WTC11 (cell line): Measurements from ENCODE around the gene SLC48A1. TPM values are rescaled to one million over a fixed set of nuclear protein-coding genes. Genes with fewer than 3 reads are reported as not detected.

Experiments used
- ATAC-seq: fragments of 200-7000 bp; cut with Tn5 transposase; 2 replicates; pipeline ENCODE4 v1.10.0; 2021; ENCODE audit warnings: mild to moderate bottlenecking, moderate library complexity
- CTCF ChIA-PET: fragments of 300-600 bp; sonication (Branson Sonifier 250); formaldehyde crosslinking; loops from one replicate; lab custom pipeline; 2021; ENCODE audit warnings: antibody characterized with exemption; lab: Charles Lee
- POLR2A ChIA-PET: fragments of 350-600 bp; sonication (Branson Sonifier 250); formaldehyde crosslinking; loops from one replicate; lab custom pipeline; 2021; ENCODE audit warnings: antibody characterized with exemption; lab: Charles Lee
- DNase-seq: peaks from one replicate; pipeline ENCODE4 v3.0.0; 2021; ENCODE audit warnings: low spot score
- H3K27ac Mint-ChIP-seq: 2 replicates; pipeline ENCODE4 v1.8.0; 2021; ENCODE audit warnings: mixed read lengths
- H3K27me3 Mint-ChIP-seq: 2 replicates; pipeline ENCODE4 v1.8.0; 2021; ENCODE audit warnings: low read depth, mild to moderate bottlenecking, moderate library complexity, mixed read lengths
- H3K36me3 Mint-ChIP-seq: 2 replicates; pipeline ENCODE4 v1.8.0; 2021; ENCODE audit warnings: mixed read lengths
- H3K4me1 Mint-ChIP-seq: 2 replicates; pipeline ENCODE4 v1.8.0; 2022; ENCODE audit warnings: mixed read lengths
- H3K4me3 Mint-ChIP-seq: 2 replicates; pipeline ENCODE4 v1.8.0; 2021; ENCODE audit warnings: mild to moderate bottlenecking, moderate library complexity, mixed read lengths
- H3K9me3 Mint-ChIP-seq: 2 replicates; pipeline ENCODE4 v1.8.0; 2021; ENCODE audit warnings: mixed read lengths
- CBFB ChIP-seq: sonication (generic); formaldehyde crosslinking; IDR thresholded peaks from 2 replicates; pipeline ENCODE4 v1.8.1; 2022; ENCODE audit warnings: mild to moderate bottlenecking, low read depth, missing genetic modification reagents
- CREB1 ChIP-seq: sonication (generic); formaldehyde crosslinking; IDR thresholded peaks from 2 replicates; pipeline ENCODE4 v1.8.0; 2023; ENCODE audit warnings: mild to moderate bottlenecking, missing genetic modification reagents
- ELF4 ChIP-seq: sonication (generic); formaldehyde crosslinking; IDR thresholded peaks from 2 replicates; pipeline ENCODE4 v1.8.1; 2022; ENCODE audit warnings: low read depth, mild to moderate bottlenecking, moderate library complexity, missing genetic modification reagents
- EMX1 ChIP-seq: fragments of 250-450 bp; sonication (Bioruptor Pico); IDR thresholded peaks from 2 replicates; pipeline ENCODE4 v1.8.0; 2021; ENCODE audit warnings: mild to moderate bottlenecking
- MXD4 ChIP-seq: fragments of 250-450 bp; sonication (Bioruptor Pico); IDR thresholded peaks from 2 replicates; pipeline ENCODE4 v1.8.0; 2021; ENCODE audit warnings: mild to moderate bottlenecking, moderate library complexity, borderline replicate concordance
- NR1H2 ChIP-seq: sonication (generic); formaldehyde crosslinking; IDR thresholded peaks from 2 replicates; pipeline ENCODE4 v1.9.0; 2021; ENCODE audit warnings: mild to moderate bottlenecking, moderate library complexity, missing genetic modification reagents
- PRRX2 ChIP-seq: fragments of 250-450 bp; sonication (Bioruptor Pico); IDR thresholded peaks from 2 replicates; pipeline ENCODE4 v1.8.0; 2021; ENCODE audit warnings: mild to moderate bottlenecking
- RELA ChIP-seq: sonication (generic); formaldehyde crosslinking; IDR thresholded peaks from 2 replicates; pipeline ENCODE4 v1.8.1; 2022; ENCODE audit warnings: missing genetic modification reagents, mild to moderate bottlenecking, borderline replicate concordance
- RORB ChIP-seq: fragments of 250-450 bp; sonication (Bioruptor Pico); IDR thresholded peaks from 2 replicates; pipeline ENCODE4 v1.9.0; 2021; ENCODE audit warnings: mild to moderate bottlenecking
- SMAD4 ChIP-seq: sonication (generic); formaldehyde crosslinking; IDR thresholded peaks from 2 replicates; pipeline ENCODE4 v1.8.0; 2022; ENCODE audit warnings: mild to moderate bottlenecking, missing genetic modification reagents
- SP1 ChIP-seq: sonication (generic); formaldehyde crosslinking; conservative IDR thresholded peaks from 2 replicates; pipeline ENCODE4 v1.8.1; 2022; ENCODE audit warnings: missing genetic modification reagents
- TP53 ChIP-seq: sonication (generic); formaldehyde crosslinking; IDR thresholded peaks from 2 replicates; pipeline ENCODE4 v1.8.1; 2023; ENCODE audit warnings: mild to moderate bottlenecking, missing genetic modification reagents
- total RNA-seq: library from RNA; stranded (reverse); gene quantifications from 3 replicates; pipeline ENCODE4 v1.2.3, GENCODE V29; 2021
- TF ChIP-seq, protein P1 (sequence below): fragments of 250-450 bp; sonication (Bioruptor Pico); IDR thresholded peaks from 2 replicates; pipeline ENCODE4 v1.8.0; 2021; ENCODE audit warnings: mild to moderate bottlenecking
- TF ChIP-seq, protein P2 (sequence below): sonication (generic); formaldehyde crosslinking; IDR thresholded peaks from 2 replicates; pipeline ENCODE4 v1.8.0; 2023; ENCODE audit warnings: missing genetic modification reagents, mild to moderate bottlenecking, borderline replicate concordance
- TF ChIP-seq, protein P3 (sequence below): sonication (generic); formaldehyde crosslinking; IDR thresholded peaks from 2 replicates; pipeline ENCODE4 v1.8.1; 2022; ENCODE audit warnings: mild to moderate bottlenecking, missing genetic modification reagents, moderate library complexity, borderline replicate concordance

The SLC48A1 gene
- total RNA-seq, 1 experiment from 2014 or later = 13.8 TPM

DNA sequence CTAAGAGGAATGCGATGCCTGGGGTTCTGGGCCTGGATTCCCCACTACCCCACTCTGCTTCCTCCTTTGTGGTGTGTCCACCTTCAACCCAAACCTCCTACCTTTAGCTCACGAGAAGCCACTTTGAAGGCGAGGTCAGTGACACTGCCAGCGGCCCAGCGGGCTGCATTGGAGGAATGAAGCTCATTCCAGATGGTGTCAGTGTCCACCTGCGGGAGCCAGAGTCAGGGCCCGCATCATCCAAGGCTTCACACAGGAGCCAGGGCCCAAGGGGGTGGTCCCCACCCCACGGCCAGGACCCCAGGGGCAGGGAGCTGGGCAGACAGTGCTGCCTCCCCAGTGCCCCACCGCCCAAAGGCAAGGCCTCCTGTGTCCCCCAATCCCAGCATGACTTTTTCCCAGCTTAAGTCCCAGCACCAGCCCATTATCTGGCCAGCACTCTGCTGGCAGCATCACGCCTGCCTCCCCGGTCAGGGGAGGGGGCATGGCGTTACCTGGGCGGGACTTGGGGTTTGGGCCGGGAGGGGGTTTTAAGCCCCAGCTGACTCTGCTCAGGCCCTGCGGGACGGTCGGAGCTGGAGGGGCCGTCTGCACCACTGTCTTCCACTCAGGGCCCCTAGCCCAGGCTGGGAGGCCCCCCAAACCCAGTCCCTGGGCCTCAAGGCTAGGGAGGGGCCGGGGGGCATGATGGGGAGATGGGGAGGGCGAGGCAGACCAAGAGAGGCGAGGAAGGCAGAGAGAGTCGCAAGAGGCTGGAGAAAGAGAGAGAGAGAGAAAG lies 16.9 kb downstream of the SLC48A1 start:
- TF ChIP-seq SMAD4 (CRISPR knock-in tag) (no peak), EMX1 (CRISPR knock-in tag) (no peak), ELF4 (CRISPR knock-in tag) (no peak), CREB1 (CRISPR knock-in tag) (no peak), CBFB (CRISPR knock-in tag) (no peak), MXD4 (no peak), NR1H2 (CRISPR knock-in tag) (no peak), RELA (CRISPR knock-in tag) (no peak), PRRX2 (CRISPR knock-in tag) (no peak), RORB (CRISPR knock-in tag) (no peak)
- TF ChIP-seq, protein P1, sequence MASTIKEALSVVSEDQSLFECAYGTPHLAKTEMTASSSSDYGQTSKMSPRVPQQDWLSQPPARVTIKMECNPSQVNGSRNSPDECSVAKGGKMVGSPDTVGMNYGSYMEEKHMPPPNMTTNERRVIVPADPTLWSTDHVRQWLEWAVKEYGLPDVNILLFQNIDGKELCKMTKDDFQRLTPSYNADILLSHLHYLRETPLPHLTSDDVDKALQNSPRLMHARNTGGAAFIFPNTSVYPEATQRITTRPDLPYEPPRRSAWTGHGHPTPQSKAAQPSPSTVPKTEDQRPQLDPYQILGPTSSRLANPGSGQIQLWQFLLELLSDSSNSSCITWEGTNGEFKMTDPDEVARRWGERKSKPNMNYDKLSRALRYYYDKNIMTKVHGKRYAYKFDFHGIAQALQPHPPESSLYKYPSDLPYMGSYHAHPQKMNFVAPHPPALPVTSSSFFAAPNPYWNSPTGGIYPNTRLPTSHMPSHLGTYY (CRISPR knock-in tag) = no peak
- TF ChIP-seq, protein P2, sequence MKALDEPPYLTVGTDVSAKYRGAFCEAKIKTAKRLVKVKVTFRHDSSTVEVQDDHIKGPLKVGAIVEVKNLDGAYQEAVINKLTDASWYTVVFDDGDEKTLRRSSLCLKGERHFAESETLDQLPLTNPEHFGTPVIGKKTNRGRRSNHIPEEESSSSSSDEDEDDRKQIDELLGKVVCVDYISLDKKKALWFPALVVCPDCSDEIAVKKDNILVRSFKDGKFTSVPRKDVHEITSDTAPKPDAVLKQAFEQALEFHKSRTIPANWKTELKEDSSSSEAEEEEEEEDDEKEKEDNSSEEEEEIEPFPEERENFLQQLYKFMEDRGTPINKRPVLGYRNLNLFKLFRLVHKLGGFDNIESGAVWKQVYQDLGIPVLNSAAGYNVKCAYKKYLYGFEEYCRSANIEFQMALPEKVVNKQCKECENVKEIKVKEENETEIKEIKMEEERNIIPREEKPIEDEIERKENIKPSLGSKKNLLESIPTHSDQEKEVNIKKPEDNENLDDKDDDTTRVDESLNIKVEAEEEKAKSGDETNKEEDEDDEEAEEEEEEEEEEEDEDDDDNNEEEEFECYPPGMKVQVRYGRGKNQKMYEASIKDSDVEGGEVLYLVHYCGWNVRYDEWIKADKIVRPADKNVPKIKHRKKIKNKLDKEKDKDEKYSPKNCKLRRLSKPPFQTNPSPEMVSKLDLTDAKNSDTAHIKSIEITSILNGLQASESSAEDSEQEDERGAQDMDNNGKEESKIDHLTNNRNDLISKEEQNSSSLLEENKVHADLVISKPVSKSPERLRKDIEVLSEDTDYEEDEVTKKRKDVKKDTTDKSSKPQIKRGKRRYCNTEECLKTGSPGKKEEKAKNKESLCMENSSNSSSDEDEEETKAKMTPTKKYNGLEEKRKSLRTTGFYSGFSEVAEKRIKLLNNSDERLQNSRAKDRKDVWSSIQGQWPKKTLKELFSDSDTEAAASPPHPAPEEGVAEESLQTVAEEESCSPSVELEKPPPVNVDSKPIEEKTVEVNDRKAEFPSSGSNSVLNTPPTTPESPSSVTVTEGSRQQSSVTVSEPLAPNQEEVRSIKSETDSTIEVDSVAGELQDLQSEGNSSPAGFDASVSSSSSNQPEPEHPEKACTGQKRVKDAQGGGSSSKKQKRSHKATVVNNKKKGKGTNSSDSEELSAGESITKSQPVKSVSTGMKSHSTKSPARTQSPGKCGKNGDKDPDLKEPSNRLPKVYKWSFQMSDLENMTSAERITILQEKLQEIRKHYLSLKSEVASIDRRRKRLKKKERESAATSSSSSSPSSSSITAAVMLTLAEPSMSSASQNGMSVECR (CRISPR knock-in tag) = no peak
- TF ChIP-seq, protein P3, sequence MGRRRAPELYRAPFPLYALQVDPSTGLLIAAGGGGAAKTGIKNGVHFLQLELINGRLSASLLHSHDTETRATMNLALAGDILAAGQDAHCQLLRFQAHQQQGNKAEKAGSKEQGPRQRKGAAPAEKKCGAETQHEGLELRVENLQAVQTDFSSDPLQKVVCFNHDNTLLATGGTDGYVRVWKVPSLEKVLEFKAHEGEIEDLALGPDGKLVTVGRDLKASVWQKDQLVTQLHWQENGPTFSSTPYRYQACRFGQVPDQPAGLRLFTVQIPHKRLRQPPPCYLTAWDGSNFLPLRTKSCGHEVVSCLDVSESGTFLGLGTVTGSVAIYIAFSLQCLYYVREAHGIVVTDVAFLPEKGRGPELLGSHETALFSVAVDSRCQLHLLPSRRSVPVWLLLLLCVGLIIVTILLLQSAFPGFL (CRISPR knock-in tag) = no peak
- Mint-ChIP-seq H3K4me3 (no peak overlapping the region), H3K4me1 (no peaks in the 10 kb centered on the region), H3K36me3 (peaks cover 58% of the 10 kb centered on the region), H3K27ac (no peak overlapping the region), H3K27me3 (no peaks in the 10 kb centered on the region), H3K9me3 (no peaks in the 10 kb centered on the region)
- DNase-seq (no peak), ATAC-seq (no peak)
- ChIA-PET CTCF (interaction anchor here (1.5 to 4.2 kb wide), 5 partner anchors 10 to 48 kb away, joined by 3 to 36 read pairs (median 13); no protein-coding TSS in a partner anchor), POLR2A (interaction anchor here (1.0 kb wide), 1 partner anchor 18 kb away, joined by 3 read pairs; no protein-coding TSS in a partner anchor)

DNA sequence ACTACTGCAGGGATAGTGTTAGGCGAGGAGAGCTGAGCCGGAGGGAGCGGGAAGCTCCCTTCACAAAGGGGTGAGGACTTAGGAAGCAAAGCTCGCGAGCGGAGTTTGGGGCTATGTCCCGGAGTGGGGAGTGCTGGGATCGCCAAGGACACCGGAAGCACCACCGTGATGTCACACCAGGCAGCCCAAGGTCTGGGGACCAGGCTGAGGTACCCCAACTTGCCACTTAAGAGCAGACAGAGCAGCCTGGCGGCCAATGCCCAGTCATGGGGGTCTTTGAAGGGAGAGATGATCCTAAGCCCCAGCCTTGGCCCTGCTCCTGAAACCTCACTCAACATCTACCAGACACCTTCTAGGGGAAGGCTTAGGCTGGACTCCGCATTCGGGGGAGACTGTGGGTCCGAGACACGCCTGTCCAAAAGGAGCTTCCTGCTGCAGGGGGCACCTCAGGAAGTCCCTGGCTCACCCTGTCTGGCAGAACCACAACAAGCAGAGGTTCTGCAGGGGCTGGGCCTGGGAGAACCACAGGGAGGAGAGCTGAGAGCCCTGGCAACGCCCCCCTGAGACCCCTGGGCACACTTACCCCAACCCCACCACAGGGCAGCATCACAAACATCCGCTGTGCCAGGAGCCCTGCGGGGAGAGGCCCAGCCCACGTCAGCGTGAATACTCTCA lies 17.8 kb downstream of the SLC48A1 start:
- Mint-ChIP-seq H3K27me3 (no peaks in the 10 kb centered on the region), H3K4me1 (no peaks in the 10 kb centered on the region), H3K9me3 (no peaks in the 10 kb centered on the region), H3K36me3 (peaks cover 52% of the 10 kb centered on the region), H3K4me3 (no peak overlapping the region), H3K27ac (no peak overlapping the region)
- no peak for DNase-seq
- no peak for TF ChIP-seq TP53
- no peak for TF ChIP-seq SP1 (CRISPR knock-in tag)
- no peak for ATAC-seq
- ChIA-PET CTCF (interaction anchor here (1.6 to 4.2 kb wide), 4 partner anchors 11 to 47 kb away, joined by 4 to 36 read pairs (median 15); no protein-coding TSS in a partner anchor), POLR2A (no interaction called here)
